ENCODE measurements around the gene IFNAR1.

- TF ChIP-seq, protein P1, sequence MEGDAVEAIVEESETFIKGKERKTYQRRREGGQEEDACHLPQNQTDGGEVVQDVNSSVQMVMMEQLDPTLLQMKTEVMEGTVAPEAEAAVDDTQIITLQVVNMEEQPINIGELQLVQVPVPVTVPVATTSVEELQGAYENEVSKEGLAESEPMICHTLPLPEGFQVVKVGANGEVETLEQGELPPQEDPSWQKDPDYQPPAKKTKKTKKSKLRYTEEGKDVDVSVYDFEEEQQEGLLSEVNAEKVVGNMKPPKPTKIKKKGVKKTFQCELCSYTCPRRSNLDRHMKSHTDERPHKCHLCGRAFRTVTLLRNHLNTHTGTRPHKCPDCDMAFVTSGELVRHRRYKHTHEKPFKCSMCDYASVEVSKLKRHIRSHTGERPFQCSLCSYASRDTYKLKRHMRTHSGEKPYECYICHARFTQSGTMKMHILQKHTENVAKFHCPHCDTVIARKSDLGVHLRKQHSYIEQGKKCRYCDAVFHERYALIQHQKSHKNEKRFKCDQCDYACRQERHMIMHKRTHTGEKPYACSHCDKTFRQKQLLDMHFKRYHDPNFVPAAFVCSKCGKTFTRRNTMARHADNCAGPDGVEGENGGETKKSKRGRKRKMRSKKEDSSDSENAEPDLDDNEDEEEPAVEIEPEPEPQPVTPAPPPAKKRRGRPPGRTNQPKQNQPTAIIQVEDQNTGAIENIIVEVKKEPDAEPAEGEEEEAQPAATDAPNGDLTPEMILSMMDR (IDR thresholded peaks at IDR 0.05), result no peak
- TF ChIP-seq POLR2AphosphoS5 (IDR thresholded peaks at IDR 0.05) (no peak), POLR2A (IDR thresholded peaks at IDR 0.05) (no peak)
Observed at GRCh38 chr21:33296156-33296555, 28.6 kb upstream of the IFNAR1 start.

Data from transverse colon (tissue), 4 donors.